ENCODE measurements around the gene MAN2A1.
"Not testable (repeated sequence)": the region's sequence is repeated elsewhere in the genome, so short reads cannot be mapped to it uniquely, and the experiment has no call there.

MAN2A1 gene

GRCh38 chr5:109832207-109833188 lies 142.8 kb downstream of the MAN2A1 start:
- DNase-seq, result not testable (repeated sequence)

DNA sequence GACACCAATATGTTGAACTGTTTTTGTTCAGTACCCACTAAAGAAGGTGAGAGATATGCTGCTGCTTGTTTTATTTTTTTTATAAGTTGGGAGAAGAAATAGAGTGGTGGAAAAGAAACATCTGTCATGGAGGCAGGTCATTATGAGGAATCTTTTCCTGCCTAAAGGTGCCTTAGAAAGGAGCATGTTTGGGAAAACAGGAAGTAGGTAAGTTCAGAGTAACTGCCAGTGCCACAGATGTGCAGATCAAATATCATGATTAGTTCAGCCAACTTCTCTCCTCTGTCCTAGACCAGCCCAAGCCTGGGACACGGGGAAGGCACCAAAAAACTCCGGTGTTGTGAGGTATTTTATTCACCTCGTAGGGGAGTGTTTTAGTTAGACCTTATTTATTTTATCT lies 144.2 kb downstream of the MAN2A1 start:
- DNase-seq, result no peak

DNA sequence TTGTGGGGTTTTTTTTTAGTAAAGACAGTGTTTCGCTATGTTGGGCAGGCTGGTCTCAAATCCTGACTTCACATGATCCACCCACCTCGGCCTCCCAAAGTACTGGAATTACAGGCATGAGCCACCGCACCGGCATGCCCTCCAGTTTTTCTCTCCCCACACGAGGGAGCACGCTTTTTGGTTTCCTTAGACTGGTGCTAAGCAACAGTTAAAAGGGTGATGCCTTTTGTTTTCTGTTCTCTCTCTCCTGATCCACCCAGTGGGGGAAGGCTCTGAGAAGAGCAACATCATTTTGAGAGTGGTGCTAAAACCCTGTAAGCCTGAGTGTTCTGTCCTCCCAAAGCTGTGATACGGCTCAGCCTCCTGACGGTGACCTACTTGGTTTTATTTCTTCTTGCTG lies 146.6 kb downstream of the MAN2A1 start:
- DNase-seq, result no peak

GRCh38 chr5:109837231-109837861 lies 147.6 kb downstream of the MAN2A1 start:
- DNase-seq, result no peak

- no peak for DNase-seq
Measured at GRCh38 chr5:109838157-109838556, 148.4 kb downstream of the MAN2A1 start.

GRCh38 chr5:109844148-109844547 lies 154.4 kb downstream of the MAN2A1 start:
- no peak for DNase-seq

DNA sequence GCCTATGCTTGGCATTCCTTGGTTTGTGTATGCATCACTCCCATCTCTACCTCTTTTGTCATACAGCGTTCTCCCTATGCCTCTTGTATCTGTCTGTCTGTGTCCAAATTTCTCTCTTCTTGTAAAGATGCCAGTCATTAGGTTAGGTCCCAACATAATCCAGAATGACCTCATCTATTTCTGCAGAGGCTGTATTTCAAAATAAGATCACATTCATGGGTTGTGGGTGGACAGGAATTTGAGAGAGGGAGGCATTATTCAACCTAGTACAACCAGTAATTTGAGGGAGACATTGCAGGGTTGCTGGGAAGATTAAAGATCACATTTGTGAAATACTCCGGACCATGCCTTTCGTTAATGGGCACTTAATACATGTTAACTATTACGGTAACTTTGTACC lies 155.0 kb downstream of the MAN2A1 start:
- no peak for DNase-seq

GRCh38 chr5:109848130-109848529 lies 158.4 kb downstream of the MAN2A1 start:
- no peak for DNase-seq

- DNase-seq, result no peak
Measured at GRCh38 chr5:109849478-109850088, 159.9 kb downstream of the MAN2A1 start.

- no peak for DNase-seq
Measured at GRCh38 chr5:109852371-109853155, 162.8 kb downstream of the MAN2A1 start.

DNA sequence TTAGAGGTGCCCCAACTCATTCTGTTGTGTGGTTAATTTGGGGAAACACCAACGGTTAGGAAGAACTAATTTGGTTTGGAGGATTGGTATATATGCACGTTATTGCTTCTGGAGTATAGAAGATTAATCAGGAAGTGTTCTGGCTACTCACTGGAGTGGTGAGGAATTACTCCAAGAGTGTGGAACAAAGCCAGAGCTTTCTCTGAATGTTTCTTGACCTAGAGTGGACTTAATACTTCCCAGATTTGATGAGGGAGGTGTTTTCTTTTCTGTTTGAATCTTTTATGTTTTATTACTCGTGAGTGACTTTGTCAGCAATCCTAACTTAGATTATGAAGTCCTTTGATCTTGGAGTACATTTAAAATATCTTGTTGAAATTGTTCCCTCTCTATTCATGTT lies 163.7 kb downstream of the MAN2A1 start:
- no peak for DNase-seq

DNA sequence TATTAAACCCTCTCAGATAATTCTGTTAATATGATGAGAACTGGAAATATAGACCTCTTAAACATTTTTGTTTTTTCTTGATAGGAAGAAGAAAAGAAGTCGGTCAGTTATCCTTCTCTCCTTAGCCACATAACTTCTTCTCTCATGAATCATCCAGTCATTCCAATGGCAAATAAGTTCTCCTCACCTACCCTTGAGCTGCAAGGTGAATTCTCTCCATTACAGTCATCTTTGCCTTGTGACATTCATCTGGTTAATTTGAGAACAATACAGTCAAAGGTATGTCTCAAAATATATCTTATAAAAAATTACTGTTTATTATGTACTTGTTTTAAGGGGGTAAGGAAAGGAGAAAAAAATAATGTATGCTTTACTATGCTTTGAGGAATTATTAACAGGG lies 165.3 kb downstream of the MAN2A1 start:
- DNase-seq, result no peak

DNA sequence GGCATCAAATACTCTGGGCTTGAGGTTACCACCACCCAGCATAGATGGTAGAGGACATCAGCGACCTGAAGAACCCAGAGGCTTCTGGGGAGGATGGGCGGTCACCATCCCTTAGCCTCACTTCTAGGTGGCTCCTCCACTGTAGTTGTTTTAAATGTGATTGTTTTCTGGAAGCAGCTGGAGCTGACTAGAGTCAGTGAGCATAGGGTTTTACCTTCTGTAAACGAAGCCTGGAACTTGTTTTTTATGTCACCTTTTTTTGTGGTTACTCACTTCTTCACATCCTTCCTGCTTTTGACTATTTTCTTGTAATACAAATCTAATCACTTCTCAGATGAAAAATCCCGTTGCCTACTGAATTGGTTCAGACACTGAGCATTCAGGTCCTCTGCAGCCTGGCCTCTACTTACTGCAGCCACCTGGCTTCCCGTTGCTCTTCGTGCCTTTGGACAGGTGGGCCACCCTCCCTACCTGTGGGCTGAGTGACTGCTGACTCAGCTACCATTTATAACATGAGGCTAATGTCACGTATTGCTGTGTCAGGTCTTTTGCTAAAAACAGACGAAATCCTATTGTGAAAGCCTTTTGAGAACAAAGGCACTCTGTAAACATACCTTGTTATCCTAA lies 167.8 kb downstream of the MAN2A1 start:
- DNase-seq, result peak; percentile 20

DNA sequence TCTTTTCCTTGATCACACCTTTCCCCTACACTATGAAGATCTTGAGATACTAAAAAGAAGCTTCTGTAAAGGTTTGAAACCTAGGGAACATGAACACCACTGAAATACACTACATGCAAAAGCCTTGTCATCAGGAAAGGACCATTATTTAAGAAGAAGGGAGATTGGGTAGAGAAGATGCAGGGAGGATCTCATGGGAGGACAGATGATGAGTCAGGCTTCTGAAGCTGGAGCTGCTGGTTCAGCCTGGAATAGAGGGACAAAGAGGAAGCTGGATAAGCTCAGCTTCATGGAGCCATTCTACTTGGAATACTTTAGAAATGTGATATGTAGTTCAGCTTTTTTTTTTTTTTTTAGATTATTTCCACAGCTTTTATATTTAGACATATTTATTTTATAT lies 169.8 kb downstream of the MAN2A1 start:
- no peak for DNase-seq

GRCh38 chr5:109862301-109862700 lies 172.6 kb downstream of the MAN2A1 start:
- DNase-seq, result no peak

DNA sequence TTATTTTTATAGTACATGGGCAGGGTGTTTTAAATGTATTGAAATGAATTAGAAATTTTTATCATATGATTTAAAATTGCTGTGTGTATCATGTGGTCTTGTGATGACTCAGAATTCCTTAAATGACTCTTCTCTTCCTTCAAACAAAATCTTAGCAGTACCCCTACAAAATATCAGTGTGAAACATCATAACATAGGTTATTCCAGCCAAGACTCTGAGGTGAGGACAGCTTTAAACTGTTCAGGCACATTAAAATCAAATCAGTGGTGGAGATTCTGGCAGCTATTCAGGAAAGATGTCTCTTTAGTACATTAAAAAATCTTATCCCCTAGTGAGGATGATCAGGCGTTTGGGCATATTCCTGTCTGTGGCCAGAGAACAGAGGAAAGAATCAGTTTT lies 174.0 kb downstream of the MAN2A1 start:
- DNase-seq, result no peak

GRCh38 chr5:109865637-109866036 lies 175.9 kb downstream of the MAN2A1 start:
- DNase-seq, result peak; percentile 81

GRCh38 chr5:109866051-109866450 lies 176.3 kb downstream of the MAN2A1 start:
- no peak for DNase-seq

DNA sequence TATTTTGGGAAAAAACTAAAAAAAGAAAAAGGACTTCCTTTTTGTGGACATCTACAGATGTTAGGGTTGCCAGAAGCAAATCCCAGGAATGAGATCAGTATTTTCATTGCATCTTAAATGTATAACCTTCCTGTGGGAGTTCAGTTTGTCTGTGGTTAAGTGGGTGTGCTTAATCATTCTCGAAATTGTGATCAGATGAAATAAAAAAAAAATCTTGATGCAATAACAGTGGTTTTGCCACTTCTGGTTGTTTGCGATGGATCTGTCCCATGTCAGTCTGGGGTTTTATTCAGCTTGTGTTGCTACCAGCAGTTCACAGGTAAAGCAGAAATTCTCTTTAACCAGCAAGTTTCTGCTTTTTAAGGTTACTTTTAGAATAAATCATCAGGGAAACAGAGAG lies 179.0 kb downstream of the MAN2A1 start:
- DNase-seq, result no peak

DNA sequence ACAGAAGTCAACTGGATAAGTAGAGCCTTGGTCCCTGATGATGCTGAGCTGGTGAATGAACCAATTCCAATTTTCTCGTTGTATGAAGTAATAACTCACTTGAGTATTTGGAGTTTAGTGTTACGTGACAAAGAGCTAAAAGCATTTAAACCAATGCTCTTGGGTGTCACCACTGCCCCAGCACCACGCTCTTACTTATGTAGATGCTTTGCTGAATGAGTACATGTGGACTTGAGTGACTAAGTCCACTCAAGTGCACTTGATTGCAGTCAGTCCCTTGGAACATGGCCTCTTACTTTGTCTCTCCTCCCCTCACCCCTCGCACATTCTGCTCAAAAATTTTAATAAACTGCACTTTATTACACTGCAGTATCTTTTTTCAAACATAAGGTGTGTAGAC lies 184.0 kb downstream of the MAN2A1 start:
- DNase-seq, result no peak

- no peak for DNase-seq
Measured at GRCh38 chr5:109874108-109874507, 184.4 kb downstream of the MAN2A1 start.

DNA sequence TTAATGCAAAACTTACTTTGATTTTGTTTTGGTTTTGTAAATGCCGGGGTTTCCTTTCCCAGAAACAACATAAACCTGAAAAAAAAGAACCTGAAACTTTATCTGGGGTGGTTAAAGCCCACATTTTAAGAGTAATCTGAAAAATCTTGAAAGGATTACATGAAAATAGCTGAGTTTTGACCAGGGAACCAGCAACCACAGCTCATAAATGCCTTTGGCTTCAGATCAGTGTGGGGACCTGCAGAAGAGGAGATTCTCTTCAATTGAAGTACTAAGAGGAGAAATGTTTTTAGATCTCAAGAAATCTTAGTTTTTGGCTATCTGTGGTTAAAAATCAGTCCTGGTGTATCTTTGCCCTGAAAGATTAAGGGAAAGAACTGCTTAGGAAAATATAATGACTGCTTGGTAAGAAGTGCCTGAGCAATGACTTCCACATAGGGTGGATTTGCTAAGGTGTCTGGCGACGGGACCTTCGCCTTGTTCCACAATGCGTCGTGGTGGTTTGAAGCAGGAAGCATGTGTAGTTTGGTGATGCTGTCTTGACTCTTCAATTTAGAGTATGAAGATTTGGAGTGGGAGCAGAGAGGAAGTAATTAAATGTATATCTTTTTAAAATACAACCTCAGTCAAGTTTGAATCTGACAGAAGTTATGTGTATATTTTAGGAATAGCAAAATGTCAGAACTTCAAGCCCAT lies 186.5 kb downstream of the MAN2A1 start:
- no peak for DNase-seq

Data from DMS153 (cell line).